Mononuclear cell (primary cell): ENCODE results near the gene TMEFF2. TPM values are rescaled to one million over a fixed set of nuclear protein-coding genes. Genes with fewer than 3 reads are reported as not detected.

Experiments used
- H3K27me3 ChIP-seq: 2 replicates; pipeline ENCODE4 v1.6.0; 2011; ENCODE audit warnings: low read length, control low read depth; ENCODE audit not compliant: insufficient read depth
- H3K4me1 ChIP-seq: 2 replicates; pipeline ENCODE4 v1.5.1; 2011; ENCODE audit warnings: mild to moderate bottlenecking, low read length, control low read depth; ENCODE audit not compliant: insufficient read depth
- H3K4me3 ChIP-seq: 2 replicates; pipeline ENCODE4 v1.5.1; 2011; ENCODE audit warnings: mild to moderate bottlenecking, low read length, moderate library complexity
- H3K9me3 ChIP-seq: 2 replicates; pipeline ENCODE4 v1.5.1; 2011; ENCODE audit warnings: low read depth, mild to moderate bottlenecking, control low read depth, low read length
- total RNA-seq: library from RNA; depleted of rRNA; stranded (reverse); fragments of >200 nt; gene quantifications from one replicate; pipeline ENCODE4 v1.2.3, GENCODE V29; 2012

Gene TMEFF2
- total RNA-seq, 1 donor: not detected

- Histone ChIP-seq H3K9me3 (no peaks in the 10 kb centered on the region), H3K4me3 (no peak overlapping the region), H3K27me3 (no peaks in the 10 kb centered on the region), H3K4me1 (peaks cover 6% of the 10 kb centered on the region)
Observed at GRCh38 chr2:191946471-191947182, 248.1 kb downstream of the TMEFF2 start.

DNA sequence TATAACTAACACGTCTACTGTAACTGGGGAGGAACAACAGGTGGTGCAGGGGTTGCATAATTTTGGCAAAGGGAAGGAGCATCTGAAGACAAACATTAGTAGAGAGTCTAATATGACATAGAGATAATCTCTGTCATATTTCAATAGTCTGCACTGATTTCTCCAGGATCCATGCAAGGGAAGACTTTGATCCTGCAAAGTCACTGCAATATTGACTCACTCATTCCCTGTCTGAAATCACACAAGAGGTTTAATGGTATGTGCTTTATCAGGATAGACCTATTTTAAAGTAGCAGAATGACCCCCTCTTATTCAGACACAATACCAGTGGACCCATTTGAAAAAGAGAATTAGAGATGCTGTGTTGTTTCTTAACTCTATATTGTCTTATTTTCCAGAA lies 249.1 kb downstream of the TMEFF2 start:
- H3K4me1 ChIP-seq: no peaks in the 10 kb centered on the region
- no peaks in the 10 kb centered on the region for H3K9me3 ChIP-seq
- H3K4me3 ChIP-seq: no peak overlapping the region
- H3K27me3 ChIP-seq: no peaks in the 10 kb centered on the region

DNA sequence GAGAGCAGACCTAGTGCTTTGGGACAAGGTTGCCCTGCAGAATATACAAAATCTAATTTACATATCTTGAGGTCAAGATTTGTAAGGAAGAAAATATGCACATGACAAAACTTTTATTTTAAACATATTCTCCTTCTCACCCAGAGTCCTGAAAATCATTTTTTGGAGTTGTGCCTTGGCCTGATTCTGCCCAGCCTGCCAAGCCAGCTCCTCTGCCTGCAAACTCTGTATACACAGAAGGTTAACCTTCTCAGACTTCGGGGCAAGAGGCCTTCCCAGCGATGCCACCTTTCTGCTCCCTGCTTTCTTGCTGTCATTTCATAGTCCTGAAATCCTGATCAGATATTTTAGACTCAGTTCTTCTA lies 252.0 kb downstream of the TMEFF2 start:
- Histone ChIP-seq H3K9me3 (no peaks in the 10 kb centered on the region), H3K27me3 (no peaks in the 10 kb centered on the region), H3K4me3 (no peak overlapping the region), H3K4me1 (no peaks in the 10 kb centered on the region)

DNA sequence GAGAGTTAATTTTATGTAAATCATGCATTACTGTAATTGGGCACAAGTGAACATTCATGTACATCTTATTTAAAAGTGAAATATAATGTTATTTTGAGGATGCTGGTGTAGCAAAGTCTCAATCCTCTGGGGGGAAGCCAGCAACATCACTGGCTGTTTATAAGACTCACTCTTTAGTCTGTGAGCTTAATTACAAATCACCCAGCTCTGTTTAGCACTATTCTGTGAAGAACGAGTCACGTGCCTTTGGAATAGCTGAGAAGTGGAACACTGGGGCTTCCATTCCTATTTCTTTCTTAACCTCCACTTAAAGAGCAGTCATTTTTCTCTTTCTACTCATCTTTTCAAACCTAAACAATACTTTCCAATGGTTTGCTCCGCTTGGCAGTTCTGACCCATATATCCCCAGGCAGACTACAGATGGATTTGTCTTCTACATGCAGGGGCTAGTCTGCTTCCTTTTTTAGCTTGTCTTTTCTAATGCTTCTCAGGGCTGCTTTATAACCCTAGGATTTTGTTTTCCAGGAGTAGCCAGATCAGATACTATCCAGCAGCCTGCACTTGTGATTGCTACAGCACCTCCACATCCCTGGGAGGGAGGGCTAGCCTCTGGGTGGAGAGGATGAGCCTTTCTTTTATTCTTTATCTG lies 252.5 kb downstream of the TMEFF2 start:
- Histone ChIP-seq H3K9me3 (no peaks in the 10 kb centered on the region), H3K4me1 (no peaks in the 10 kb centered on the region), H3K27me3 (no peaks in the 10 kb centered on the region), H3K4me3 (no peak overlapping the region)

GRCh38 chr2:191941376-191941929 lies 253.3 kb downstream of the TMEFF2 start:
- no peak overlapping the region for H3K4me3 ChIP-seq
- no peaks in the 10 kb centered on the region for H3K4me1 ChIP-seq
- H3K27me3 ChIP-seq: no peaks in the 10 kb centered on the region
- no peaks in the 10 kb centered on the region for H3K9me3 ChIP-seq

- Histone ChIP-seq H3K9me3 (no peaks in the 10 kb centered on the region), H3K4me1 (no peaks in the 10 kb centered on the region), H3K4me3 (no peak overlapping the region), H3K27me3 (no peaks in the 10 kb centered on the region)
Observed at GRCh38 chr2:191938779-191939178, 256.0 kb downstream of the TMEFF2 start.

- Histone ChIP-seq H3K27me3 (no peaks in the 10 kb centered on the region), H3K4me3 (no peak overlapping the region), H3K9me3 (no peaks in the 10 kb centered on the region), H3K4me1 (no peaks in the 10 kb centered on the region)
Observed at GRCh38 chr2:191936882-191937405, 257.8 kb downstream of the TMEFF2 start.

DNA sequence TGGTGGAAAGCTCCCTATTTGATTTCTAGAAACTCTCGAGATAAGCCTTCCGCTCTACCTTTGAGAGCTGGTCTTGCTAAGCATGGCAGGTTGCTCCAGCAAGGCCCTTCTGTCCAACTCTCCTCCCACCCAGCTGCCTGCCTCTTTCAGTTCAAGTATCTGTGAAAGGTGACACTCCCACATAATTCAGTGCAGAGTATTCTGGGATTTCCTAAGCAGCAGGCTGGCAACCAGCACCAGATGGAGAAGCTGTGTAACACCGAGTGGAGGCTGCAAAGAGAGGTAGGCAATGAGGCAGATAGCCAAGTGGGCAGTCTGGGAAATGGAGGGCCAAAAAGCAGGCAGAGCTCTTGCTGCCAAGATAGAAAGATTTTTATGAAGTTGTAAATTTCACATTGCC lies 259.5 kb downstream of the TMEFF2 start:
- Histone ChIP-seq H3K9me3 (no peaks in the 10 kb centered on the region), H3K27me3 (no peaks in the 10 kb centered on the region), H3K4me3 (no peak overlapping the region), H3K4me1 (no peaks in the 10 kb centered on the region)

GRCh38 chr2:191933307-191934105 lies 261.2 kb downstream of the TMEFF2 start:
- H3K4me1 ChIP-seq: no peaks in the 10 kb centered on the region
- H3K27me3 ChIP-seq: no peaks in the 10 kb centered on the region
- H3K4me3 ChIP-seq: no peak overlapping the region
- no peaks in the 10 kb centered on the region for H3K9me3 ChIP-seq

- Histone ChIP-seq H3K4me1 (no peaks in the 10 kb centered on the region), H3K9me3 (no peaks in the 10 kb centered on the region), H3K4me3 (no peak overlapping the region), H3K27me3 (no peaks in the 10 kb centered on the region)
Observed at GRCh38 chr2:191932286-191932685, 262.4 kb downstream of the TMEFF2 start.

- Histone ChIP-seq H3K4me1 (no peaks in the 10 kb centered on the region), H3K4me3 (no peak overlapping the region), H3K9me3 (no peaks in the 10 kb centered on the region), H3K27me3 (no peaks in the 10 kb centered on the region)
Observed at GRCh38 chr2:191931329-191931728, 263.4 kb downstream of the TMEFF2 start.

GRCh38 chr2:191930205-191930604 lies 264.5 kb downstream of the TMEFF2 start:
- no peak overlapping the region for H3K4me3 ChIP-seq
- no peaks in the 10 kb centered on the region for H3K27me3 ChIP-seq
- H3K9me3 ChIP-seq: no peaks in the 10 kb centered on the region
- H3K4me1 ChIP-seq: no peaks in the 10 kb centered on the region

DNA sequence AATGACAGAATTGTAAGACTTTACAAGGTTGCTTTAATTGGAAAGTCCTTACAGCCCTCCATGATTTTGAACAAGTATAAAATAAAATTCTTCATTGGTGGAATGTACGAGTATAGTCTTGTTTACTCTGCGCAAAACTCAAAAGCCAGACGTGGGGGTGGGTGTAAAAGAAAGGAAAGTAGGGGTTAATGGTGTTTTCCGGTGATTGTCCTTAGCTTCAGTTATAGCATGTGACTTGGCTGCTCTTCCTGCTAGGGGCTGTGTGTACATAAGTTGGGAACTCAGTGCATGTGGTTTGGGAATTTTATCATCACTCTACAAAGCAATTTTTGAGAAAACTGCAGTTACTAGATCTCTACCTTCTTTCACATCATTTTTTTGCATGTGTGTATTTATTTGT lies 265.4 kb downstream of the TMEFF2 start:
- no peaks in the 10 kb centered on the region for H3K4me1 ChIP-seq

GRCh38 chr2:191927991-191928390 lies 266.7 kb downstream of the TMEFF2 start:
- no peaks in the 10 kb centered on the region for H3K4me1 ChIP-seq
- H3K9me3 ChIP-seq: no peaks in the 10 kb centered on the region
- H3K4me3 ChIP-seq: no peak overlapping the region
- H3K27me3 ChIP-seq: no peaks in the 10 kb centered on the region

More for the DNA sequence above, 265.4 kb downstream of the TMEFF2 start:
- Histone ChIP-seq H3K27me3 (no peaks in the 10 kb centered on the region), H3K9me3 (no peaks in the 10 kb centered on the region), H3K4me3 (no peak overlapping the region)

DNA sequence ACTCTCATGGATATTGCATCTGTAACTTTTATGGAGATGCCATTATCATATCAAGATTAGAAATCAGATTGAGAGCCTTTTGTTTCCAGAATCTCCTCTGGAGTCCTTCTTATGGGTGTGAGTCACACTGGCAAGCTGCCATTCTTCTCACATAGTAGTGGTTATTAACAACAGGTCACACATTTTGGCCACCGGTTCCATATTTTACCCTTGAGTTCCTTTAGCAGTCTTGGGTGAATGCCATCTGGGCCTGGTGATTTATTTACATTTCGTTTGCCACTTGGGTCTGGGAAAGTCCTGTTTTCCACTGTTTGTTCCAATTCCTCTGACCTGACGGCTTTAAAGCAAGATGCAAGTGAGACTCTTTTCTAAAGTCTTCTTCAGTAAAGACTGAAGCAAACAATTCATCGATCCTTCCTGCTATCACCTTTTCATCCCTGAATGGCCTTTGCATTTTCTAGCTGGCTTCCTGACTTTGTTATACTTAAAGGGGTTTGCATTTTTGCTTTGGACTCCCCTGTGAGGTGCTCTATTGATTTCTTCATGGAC lies 267.3 kb downstream of the TMEFF2 start:
- Histone ChIP-seq H3K9me3 (no peaks in the 10 kb centered on the region), H3K4me3 (no peak overlapping the region), H3K27me3 (no peaks in the 10 kb centered on the region), H3K4me1 (no peaks in the 10 kb centered on the region)
